TTC549 (cell line): ENCODE results near the gene TMEM171.

ENCODE experiments used
- FAIRE-seq: peaks from 2 replicates; lab custom pipeline; 2012; peaks lifted over from hg19 to GRCh38; lab: Jason Lieb, UNC

TMEM171 gene, protein sequence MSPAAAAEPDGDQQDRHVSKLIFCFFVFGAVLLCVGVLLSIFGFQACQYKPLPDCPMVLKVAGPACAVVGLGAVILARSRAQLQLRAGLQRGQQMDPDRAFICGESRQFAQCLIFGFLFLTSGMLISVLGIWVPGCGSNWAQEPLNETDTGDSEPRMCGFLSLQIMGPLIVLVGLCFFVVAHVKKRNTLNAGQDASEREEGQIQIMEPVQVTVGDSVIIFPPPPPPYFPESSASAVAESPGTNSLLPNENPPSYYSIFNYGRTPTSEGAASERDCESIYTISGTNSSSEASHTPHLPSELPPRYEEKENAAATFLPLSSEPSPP

DNA sequence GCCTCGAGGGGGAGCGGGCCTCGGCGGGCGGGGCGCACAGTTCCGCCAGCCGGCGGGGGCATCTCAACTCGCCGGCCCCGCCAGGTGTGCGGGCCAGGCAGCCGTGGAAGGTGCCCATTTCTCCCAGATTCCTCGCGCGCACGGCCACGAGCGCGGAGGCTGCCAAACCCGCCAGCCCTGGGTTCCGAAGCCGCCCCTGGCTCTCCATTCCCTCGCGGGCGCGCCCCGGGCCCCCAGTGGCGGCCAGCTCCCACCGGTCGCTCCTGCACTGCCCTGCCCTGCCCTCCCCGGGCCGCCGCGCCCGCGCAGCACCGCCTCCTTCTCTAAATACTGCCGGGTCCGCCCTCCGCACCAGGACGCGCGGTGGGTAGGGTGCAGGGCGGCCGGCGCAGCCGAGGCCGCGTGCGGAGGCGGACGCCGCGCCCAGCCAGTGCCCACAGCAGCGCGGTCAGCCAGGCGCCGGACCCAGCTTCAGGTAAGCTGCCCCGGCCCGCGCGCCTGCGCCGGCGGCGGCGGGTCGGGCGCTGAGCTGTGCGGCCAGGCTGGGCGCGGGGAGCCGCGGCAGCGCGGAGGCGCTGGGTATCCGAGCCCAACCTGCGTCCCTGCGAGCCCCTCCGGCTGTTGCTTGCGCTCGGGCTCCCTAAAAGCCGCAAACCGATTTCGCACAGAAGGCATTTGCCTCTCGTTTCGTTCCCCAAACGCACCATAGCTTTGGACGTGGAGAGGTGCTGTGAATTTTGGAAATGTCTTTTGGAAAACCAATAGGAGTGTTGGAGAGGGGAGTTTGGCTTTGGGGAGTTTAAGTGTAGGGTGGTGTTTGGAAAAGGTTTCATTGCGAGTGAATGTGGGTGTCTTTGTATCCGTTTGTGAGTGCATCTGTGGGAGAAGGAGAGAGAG, at the start of gene TMEM171:
Gene TMEM171 (plus strand): TSS at position 354 of the 897 bp plus-strand sequence. CDS start 2,799 bp downstream, outside the sequence.
- no peak for FAIRE-seq

DNA sequence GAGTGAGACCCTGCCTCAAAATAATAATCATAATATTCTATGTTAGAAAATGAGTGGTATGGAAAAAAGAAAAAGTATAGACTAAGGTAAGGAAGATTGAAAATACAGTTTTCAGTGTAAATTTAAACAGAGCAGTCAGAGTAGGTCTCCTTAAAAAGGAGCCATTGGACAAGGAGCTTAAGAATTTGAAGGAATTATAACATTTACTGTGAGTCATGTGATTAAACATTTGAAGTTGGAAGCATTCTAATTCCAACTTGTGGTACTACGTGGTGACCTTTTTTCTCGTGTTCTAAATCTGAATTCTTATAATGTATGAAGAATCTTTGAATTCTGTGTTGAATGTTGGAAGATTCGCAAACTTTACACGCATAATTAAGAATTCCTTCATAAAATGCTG, 39.3 kb upstream of the TMEM171 start:
- FAIRE-seq, result no peak

DNA sequence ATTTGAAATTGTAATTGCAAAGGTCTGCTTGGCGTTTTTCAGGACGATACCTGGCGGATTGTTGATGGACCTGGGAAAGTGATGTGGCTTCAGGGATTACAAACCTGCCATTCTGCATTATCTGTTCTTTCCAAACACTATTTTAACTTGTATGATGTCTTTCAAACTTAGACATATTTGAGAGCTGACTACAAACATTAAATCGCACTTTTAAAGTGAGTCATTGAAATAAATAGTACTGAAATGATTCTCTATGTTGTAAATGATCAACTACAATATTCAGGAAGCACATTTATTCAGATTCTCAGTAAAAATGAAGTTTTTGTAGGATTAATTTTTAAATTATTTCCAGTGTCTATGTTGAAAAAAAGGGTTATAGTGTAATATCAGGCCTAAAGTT, 32.3 kb upstream of the TMEM171 start:
- FAIRE-seq, result no peak

DNA sequence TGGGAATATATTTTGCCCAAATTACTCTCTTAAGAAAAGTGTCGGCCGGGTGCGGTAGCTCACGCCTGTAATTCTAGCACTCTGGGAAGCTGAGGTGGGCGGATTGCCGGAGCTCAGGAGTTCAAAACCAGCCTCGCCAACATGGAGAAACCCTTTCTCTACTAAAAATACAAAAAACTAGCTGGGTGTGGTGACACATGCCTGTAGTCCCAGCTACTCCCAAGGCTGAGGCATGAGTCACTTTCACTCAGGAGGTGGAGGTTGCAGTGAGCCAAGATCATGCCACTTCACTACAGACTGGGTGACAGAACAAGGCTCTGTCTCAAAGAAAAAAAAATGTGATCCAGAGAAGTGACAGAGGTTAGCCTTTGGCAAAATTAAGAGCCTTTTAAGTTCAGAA, 26.4 kb upstream of the TMEM171 start:
- FAIRE-seq, result no peak

DNA sequence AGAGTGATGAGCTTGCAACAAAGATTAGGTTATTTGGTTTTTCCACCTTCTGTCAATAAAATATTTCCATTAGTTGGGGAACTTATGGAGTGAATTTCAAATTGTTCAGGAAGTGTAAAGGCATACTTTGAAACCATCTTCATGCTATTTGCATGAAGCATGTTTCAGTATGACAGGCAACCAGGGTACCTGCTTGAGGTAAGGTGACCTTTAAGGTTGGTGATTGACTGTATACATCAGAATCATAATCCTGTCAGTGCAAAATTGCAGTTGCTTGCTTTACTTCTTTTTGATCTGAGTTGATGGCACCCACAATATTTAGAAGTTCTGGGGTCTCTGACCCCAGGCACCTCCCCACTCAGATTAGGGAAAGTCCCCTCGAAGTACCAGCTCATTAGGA, 26.0 kb upstream of the TMEM171 start:
- FAIRE-seq, result no peak

DNA sequence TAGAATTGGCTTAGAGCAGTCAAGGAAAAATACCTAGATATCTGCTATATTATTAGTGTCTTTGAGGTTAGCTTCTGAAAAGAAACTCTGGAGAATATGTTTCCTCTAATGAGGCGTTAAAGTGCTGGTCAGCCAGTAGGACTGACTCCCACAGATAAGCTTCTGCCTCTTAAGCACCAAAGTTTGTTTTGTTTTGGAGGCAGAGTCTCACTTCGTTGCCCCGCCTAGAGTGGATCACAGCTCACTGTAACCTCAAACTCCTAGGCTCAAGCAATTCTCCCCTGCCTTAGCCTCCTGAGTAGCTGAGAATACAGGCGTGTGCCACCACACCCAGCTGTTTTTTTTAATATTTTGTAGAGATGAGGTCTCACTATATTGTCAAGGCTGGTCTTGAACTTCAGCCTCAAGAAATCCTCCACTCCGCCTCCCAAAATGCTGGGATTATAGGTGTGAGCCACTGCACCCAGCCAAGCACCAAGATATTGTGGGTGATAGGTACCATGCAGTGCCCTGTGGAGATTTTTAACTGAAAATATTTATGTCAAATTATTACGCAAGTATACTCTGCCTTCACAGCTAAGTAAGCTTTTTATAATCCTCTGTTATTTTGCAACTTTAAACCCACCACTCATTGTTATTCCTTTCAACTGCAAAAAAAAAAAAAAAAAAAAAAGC, 24.7 kb upstream of the TMEM171 start:
- FAIRE-seq, result no peak

DNA sequence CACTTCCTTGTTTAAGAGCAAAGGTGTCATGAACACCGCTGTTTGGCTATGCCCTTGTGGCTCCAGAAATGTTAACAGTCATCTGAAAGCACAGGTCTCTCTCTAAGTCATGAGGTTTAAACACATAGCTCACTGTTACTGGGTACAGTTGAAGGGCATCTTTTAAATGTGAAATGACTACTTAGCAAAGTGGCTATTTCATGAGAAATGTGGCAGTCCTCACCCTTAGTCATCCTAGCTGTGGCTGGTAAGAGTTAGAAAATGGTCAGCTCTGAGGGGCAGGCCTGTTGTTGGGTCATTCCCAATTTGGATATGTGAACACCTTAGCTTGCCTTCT, 24.2 kb upstream of the TMEM171 start:
- no peak for FAIRE-seq

DNA sequence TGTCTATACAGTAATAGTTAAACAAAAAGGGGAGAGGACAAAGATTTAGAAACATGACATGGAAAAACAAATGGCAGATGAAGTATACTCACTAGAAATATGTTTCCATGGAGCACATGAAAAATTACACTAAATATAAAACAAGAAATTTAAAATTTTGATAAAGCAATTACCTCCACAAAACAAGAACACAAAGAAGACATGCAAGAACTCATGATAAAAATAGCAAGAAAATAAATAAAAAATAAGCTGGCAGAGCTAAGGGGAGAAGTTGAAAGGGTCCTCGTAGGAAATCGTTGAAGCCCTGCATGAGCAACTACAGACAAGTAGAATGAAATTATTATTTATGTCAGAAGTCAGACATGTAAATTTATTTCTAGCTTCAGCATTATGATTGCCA, 22.6 kb upstream of the TMEM171 start:
- no peak for FAIRE-seq

DNA sequence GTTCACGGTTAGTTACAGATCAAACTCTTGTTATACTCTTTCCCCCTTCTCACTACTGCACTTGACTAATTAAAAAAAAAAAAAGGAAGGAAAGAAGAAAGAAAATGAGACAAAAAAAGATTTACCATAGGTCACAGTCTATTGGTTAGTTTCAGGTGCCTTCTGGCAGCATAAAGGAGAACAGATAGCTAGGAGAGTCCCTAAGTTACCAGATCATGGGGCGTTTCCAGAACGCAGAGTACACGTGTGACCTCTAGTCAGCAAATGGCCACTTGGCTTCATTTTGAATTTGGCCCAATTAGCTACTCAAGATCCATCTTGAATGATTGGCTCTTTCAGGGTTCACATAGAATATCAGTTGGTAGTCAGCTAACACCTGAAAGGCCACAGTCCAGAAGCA, 20.3 kb upstream of the TMEM171 start:
- no peak for FAIRE-seq

DNA sequence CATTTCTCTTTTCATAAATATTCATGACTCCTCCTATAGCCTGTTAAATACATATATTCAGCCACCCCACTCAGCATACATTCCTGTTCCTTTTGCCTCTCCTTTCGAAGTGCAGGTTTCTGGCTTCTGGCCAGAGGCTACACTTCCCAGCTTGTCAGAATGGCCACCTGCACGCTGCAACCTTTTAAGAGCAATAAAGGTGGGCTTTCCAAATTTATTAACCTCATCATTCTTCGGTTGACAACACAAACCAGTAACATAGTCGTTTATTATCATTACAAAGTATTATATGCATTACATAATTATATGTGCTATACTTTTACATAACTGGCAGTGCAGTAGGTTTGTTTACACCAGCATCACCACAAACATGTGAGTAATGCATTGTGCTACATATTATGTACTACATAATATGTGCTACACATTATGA, 16.5 kb upstream of the TMEM171 start:
- FAIRE-seq, result no peak

DNA sequence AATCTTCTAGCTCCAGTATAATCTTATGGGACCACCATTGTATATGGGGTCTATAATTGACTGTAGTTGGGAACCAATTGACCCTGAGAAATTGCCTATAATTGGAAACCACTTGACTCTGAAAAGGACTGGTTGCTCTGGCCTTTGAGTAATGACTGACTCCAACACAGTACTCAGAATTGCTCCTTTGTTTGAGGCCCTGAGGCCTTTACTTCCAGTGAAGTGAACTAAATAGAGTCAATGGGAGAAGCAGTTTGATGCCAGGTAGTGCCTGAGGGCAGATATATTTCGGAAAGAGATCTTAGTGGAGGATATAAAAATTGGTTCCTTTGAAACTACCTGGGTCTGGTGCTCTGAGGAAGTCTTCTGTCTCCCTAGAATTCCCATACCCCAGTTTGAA, 16.0 kb upstream of the TMEM171 start:
- FAIRE-seq, result no peak

DNA sequence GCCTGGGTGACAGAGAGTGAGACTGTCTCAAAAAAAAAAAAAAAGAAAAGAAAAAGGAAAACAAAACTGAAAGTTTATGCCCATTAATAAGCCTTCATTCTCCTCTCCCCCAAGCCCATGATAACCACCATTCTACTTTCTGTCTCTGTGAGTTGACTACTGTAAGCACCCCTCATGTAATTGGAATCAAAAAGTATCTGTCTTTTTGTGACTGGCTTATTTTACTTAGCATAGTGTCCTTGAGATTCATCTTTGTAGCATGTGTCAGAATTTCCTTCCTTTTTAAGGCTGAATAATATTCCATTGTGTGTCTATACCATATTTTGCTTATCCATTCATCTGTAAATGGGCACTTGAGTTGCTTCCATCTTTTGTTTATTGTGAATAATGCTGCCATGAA, 14.0 kb upstream of the TMEM171 start:
- FAIRE-seq, result no peak

DNA sequence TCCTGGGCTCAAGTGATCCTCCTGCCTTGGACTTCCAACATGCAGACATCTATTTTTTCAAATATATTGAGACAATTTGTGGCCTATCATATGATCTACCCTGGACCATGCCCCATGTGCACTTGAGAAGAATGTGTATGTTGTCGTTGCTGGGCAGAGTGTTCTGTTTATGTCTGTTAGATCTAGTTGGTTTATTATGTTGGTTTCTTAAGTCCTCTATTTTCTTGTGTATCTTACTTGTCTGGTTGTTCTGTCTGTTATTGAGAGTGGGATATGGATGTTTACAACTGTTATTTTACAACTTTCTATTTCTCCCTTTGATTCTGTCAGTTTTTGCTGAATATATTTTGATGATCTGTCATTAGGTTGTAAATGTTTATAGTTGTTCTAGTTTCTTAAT, 10.2 kb upstream of the TMEM171 start:
- no peak for FAIRE-seq

DNA sequence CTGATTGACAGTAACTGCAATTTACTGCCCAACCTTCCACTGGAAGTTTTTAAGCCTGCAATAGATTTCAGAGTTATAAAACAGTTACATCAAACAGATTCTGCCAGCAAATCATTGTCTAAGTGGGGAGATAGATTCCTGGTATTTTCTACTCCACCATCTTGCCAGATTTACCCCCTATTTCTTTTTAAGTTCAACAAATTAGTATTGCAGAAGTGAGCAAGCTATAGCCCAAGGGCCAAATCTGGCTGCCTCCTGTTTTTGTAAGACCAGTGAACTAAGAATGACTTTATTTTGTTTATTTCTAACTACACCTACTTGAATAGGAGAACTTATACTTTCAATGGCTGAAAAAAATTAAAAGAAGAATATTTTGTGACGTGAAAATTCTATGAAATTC, 8.8 kb upstream of the TMEM171 start:
- FAIRE-seq, result no peak

DNA sequence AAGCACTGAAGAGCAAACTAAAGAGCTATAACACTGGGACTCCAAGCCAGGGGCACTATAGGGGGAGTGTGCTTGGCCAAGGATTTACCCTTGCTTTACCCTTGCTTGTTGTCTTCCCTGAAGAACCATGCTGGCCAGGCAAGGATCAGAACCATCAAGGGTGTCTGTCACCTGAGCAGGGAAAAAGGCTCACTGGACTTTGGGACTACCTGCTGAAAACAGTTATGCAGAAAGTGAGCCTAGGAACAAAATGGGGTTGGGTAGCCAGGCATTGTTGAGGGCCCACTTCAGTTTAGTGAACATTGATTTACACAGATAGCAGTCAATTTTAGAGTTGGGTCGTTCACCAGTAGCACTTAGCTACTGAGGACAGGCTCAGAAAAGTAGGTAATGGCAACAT, 8.0 kb upstream of the TMEM171 start:
- no peak for FAIRE-seq

DNA sequence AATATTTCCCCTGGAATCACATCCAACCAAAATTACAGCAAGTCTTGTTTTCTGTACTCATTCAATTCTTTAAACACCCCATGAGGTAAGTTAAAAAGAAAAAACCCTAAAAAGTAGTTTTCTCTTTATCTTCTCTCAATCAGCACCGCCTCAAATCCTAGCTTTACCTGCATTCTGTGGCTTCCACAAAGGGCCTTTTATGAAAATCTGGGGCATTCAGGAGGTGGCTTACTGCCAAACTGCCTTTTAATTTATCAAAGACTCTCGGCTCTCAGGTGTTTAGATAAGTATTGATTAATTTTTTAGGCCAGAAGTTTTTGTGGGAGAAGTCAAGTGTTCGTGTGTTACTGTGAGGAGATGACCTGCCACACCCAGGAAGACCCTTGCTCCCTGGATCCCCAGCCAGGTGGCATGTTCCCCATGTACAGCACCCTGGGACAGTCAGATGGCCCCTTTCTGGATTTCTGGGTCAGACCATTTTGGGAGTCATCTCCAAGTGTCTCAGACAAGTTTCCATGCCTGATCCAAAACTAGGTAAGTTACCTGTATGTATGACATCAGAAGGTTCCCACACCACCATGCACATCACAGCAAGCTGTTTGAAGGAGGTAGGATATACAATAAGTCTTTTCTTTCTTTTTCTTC, 6.2 kb upstream of the TMEM171 start:
- FAIRE-seq, result no peak

DNA sequence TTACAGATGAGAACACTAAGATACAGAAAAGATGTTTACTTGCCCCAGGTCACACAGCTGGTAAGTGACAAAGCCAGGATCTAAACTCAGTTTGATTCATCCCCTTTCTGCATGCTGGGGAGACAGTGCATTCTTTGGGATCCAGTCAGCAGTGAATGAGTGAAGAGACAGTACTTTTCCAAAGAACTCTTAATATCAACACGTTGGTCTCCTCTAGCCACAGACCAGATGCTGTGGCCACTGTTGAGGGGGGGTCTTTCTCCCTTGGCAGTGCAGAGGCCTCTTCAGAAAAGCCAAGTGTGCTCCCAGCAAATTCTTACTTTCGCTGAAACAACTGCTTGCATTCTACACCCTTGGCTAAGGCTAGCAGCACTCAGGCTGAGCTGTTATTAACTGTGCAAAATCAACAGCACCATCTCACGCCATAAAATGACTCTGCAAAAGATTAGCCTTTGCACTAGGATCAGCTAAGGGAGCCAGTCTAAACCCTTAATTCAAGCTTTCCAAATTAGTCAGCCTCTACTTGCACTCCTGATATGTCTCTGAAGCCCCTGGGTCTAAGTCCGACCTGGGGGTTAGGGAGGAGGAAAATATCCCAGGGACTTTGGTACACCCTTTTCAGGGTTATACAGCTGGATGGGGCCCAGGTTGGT, 4.8 kb upstream of the TMEM171 start:
- FAIRE-seq, result no peak

DNA sequence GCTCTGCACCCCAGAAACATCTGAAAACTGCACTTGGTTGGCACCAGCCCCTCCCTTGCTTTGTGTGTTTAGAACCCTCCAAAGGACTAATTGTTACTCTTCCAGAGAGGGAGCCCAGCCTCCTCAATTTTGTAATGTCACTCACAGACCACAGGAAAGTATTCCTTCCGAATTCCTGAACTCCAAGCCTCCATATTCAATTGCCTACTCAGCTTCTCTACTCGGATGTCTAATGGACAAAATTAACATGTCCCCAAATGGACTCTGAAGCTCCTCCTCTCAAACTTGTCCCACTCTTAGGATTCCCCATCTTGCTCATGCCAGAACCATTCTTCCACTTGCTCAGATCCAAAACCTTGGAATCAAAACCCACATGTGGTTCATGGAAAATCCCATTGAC, 3.9 kb upstream of the TMEM171 start:
- FAIRE-seq, result no peak

DNA sequence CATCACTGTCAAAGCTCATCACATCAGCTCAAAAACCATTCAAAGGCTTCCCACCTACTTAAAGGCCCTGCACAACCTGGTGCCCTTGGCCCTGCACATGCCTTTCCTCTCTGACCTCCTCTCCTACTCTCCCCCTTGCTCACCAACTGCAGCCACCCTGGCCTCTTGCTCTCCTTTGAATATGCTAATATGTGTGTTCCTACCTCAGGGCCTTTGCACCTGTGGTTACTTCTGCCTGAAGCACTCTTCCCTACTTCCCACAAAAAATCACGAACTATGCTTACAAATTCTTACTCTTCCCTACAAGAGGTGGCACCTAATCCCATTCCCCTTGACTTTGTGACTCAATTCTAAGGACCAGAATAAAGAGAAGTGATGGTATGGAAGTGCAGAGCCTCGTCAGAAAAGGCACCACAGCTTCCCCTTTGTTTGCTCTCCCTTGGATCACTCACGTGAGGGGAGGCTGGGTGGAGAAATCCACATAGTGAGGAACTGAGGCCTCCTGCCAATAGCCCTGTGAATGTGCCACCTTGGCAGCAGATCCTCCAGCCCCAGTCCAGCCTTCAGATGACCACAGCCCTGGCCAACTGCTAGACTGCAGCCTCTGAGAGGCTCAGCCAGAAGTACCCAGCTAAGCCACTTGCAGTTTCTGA, 3.2 kb upstream of the TMEM171 start:
- no peak for FAIRE-seq

DNA sequence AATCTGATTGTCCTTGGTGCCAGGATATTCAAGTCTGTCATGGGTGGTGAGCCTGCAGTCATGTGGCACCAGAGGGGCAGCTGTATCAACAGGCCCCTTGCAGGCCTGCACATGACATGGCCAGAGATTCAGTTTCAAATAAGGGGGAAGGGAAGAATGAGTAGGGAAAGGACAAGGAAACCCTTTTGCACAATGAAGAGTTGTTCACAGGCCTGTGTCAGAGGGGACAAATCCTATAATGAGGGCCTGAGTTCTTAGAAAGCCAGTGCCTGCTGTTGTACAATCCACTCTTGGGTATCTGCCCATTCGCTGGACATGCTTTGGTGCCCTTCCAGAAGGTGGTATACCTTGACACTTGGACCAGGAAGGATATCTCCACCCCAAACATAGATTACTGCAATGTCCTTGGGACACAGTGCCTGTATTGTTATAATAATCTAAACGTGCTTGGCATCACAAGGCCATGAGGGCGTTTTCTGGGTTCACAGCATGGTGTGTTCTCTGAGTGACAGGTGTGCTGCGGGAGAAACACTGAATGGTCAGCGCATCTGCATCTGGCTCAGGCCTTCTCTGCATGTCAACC, 1.9 kb upstream of the TMEM171 start:
- no peak for FAIRE-seq

DNA sequence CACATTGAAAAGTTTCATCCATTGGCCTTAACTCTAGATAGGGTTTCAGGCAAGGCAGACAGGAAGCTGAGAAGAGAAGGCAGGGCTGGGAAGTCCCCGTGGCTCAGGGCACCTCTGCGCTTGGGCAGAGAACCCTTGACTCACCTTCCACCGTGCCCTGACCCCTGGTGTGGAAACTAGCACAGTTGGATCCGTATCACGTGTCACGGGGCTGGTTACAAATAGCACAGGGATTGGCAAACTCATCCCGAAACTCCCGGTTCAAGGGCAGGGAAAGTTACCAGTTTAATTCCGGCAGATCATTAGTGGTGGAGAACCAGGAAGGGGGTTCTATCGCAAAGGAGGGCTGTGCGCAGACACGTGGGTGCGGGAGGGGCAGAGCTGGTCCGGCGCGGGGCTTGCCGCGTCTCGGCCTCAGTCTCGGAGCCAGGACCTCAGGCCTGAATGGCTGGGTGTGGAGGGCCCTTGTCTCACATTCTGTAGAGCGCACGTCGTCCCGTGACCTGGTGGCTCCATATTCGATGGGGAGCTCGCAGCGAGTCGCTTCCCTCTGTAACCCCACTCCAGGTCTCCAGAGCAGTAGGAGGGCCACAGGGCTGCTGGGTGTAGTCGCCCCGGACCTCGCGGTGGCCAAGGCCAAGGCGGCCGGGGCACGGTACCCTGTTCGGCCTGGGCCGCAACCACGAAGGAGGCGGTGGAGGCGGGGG, 771 bp upstream of the TMEM171 start:
- no peak for FAIRE-seq
